GM12864 (cell line): ENCODE results near the gene NRG2.

Source experiments
- DNase-seq: peaks from one replicate; pipeline ENCODE4 v3.0.0-alpha.2; 2011; ENCODE audit warnings: low read depth
- H3K4me3 ChIP-seq: 2 replicates; pipeline ENCODE4 v1.5.1; 2011; ENCODE audit warnings: mild to moderate bottlenecking, low read depth, low read length, control low read depth
- TF ChIP-seq, protein P1 (sequence below): IDR thresholded peaks from 2 replicates; pipeline ENCODE4 v1.5.1; 2011; ENCODE audit warnings: low read depth, mild to moderate bottlenecking, moderate library complexity, low read length, control low read depth, inconsistent platforms; ENCODE audit errors: missing control alignments

The NRG2 gene

DNA sequence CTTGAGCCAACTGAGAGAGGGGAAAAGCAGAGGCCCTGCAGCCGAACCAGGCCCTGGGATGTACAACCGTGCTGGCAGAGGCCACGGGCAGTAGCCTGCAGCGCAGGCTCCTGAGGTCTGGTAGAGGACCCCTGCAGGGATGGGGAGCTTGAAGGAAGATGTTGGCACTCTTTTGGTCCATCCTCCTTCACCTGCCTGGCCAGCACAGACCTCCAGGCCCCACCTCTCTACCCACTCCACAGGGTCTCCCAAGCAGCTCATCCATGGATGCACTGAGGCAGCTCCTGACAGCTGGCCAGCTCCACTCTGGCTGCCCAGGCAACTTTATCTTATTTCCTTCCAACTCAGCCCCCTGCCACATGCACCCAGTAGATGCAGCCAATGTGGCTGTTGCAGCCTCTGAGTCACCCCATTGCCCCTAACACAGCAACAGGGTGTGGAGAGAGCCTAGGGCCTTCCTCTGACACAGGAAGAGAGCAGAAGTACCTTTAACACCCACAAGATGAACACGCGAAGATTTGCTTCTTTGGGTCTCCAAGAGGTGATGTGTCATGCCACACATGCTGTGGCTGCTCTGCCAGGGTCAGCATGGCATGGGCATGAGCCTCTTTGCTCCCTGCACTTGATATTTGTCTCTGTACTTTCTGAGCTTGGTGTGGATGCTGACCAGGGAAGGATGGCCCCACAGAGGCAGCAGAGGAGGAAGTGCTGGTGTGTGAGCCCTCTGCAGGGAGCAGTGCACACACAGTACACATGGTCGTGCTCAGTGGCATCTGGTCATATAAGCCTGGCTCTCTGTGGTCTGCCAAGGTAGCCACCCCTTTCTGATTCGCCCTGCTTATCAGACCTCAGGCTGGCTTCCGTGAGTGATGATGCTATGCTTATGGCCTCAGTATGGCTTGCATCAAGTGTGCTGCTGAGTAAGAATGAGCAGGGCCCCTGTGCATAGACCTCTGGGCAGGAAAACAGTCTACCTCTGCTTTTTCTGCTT is 117.2 kb downstream of the NRG2 start:
- TF ChIP-seq, protein P1, sequence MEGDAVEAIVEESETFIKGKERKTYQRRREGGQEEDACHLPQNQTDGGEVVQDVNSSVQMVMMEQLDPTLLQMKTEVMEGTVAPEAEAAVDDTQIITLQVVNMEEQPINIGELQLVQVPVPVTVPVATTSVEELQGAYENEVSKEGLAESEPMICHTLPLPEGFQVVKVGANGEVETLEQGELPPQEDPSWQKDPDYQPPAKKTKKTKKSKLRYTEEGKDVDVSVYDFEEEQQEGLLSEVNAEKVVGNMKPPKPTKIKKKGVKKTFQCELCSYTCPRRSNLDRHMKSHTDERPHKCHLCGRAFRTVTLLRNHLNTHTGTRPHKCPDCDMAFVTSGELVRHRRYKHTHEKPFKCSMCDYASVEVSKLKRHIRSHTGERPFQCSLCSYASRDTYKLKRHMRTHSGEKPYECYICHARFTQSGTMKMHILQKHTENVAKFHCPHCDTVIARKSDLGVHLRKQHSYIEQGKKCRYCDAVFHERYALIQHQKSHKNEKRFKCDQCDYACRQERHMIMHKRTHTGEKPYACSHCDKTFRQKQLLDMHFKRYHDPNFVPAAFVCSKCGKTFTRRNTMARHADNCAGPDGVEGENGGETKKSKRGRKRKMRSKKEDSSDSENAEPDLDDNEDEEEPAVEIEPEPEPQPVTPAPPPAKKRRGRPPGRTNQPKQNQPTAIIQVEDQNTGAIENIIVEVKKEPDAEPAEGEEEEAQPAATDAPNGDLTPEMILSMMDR: no peak
- no peak for DNase-seq
- no peak overlapping the region for H3K4me3 ChIP-seq

DNA sequence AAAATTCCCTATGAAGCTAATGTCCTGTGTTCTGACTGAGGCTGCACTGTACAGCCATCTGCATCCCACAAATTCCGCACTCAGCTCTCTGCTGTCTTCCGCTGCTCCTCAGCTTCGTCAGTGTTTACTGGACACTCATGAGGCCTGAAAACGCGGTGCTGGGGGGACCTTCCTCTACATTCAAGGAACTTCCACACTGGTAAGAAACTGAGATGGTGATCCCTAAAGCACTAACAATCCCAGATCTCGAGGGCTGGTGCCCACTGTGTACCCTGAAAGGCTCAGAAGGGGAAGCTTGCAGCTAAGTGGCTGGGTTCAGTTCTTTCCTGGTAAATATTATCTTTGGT is 117.9 kb downstream of the NRG2 start:
- TF ChIP-seq, protein P1: no peak
- DNase-seq: no peak
- H3K4me3 ChIP-seq: no peak overlapping the region

DNA sequence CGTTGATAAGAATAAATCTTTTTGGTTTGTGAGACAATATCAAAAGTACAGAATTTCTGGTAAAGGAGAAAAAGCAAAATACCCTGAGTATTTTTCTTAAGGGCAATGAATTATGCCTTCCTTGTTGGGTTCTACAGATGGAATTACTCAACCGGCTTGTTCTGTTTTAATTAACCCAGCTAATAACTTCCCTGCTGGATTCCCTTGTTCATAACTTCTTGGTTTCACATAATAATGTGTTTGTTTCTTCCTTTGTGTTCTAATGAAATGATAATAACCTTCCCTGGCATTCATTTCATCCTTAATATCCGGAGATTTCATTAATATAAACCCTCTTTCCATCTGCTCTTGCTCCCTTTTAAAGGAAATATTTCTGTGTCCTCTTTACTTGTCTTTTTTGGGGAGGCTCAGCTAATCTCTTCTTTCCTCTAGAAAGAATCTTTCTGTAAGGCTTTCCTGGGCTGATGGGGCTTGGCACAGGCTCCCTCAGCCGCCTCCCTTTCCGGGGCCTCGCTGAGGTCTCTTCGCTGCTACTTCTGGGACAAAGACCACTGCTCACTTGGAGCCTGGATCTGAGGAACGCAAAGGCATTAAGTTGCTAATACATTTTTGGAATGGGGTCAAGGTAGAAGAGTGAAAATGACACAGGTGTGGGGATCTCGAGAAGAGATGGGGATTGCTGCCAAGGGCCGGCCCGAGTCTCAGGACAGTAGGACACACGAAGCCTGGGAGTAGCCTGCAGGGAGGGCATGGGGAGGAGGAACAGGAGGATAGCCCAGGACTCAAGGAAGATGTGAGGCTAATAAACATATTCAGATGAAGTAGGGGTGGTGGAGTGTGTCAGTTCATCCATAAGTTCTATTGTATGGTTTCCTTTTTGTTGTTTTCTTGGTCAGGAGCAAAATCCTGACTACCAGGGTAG is 118.5 kb downstream of the NRG2 start:
- H3K4me3 ChIP-seq: no peak overlapping the region
- TF ChIP-seq, protein P1: no peak
- DNase-seq: no peak

GRCh38 chr5:139919308-139919707 is 123.8 kb downstream of the NRG2 start:
- TF ChIP-seq, protein P1: no peak
- H3K4me3 ChIP-seq: no peak overlapping the region
- DNase-seq: no peak

DNA sequence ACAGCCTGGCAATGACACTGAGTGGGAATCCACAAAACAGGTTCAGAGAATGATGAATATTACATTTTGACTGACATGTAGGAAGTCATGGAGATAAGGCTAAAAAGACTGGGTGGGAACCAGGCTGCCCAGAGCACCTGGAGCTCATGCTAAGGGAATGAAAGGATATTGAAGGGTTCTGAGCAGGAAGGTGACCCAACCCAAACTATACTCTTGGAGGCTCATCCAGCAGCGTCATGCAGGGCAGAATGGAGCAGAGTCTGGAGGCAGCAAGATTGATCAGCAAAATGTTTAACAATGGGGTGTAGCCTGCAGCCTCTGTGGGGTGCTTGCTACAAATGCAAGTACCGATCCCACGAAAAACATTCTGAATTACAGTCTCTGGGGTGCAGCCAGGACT is 127.3 kb downstream of the NRG2 start:
- H3K4me3 ChIP-seq: no peak overlapping the region
- TF ChIP-seq, protein P1: no peak
- no peak for DNase-seq

- H3K4me3 ChIP-seq: no peak overlapping the region
- TF ChIP-seq, protein P1: no peak
- no peak for DNase-seq
Measured at GRCh38 chr5:139915266-139915665, 127.8 kb downstream of the NRG2 start.
